HG03045 (cell line): Measurements from ENCODE around the gene TANGO6.
"Not testable (repeated sequence)": the region's sequence is repeated elsewhere in the genome, so short reads cannot be mapped to it uniquely, and the experiment has no call there.

Experiments used
- ATAC-seq: cut with Tn5 transposase; IDR thresholded peaks from one replicate; pipeline ENCODE4 v1.9.1; 2021; ENCODE audit warnings: mild to moderate bottlenecking, moderate library complexity; ENCODE audit not compliant: unreplicated experiment

Gene TANGO6

DNA sequence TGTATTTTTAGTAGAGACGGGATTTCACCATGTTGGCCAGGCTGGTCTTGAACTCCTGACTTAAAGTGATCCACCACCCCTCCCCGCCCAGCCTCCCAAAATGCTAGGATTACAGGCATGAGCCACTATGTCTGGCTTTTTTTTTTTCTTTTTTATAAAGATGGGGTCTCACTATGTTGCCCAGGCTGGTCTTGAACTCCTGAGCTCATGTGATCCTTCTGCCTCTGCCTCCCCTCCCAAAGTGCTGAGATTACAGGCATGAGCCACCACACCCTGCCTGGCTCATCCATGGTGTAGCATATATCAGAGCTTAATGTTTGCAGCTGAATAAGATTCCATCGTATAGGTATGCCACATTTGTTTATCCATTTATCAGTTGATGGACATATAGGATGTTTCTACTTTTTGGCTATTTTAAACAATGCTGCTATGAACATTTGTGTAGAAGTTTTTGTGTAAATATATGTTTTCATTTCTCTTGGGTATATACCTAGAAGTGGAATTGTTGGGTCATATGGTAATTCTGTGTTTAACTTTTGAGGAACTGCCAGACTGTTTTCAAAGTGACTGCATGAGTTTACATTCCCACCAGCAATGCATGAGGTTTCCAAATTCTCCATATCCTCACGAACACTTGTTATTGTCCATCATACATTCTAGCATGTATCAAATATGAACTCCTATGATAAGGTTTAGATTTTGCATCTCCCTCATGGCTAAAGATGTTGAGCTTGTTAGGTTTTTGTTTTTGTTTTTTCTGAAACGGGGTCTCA is 206.5 kb downstream of the TANGO6 start:
- ATAC-seq, result no peak

DNA sequence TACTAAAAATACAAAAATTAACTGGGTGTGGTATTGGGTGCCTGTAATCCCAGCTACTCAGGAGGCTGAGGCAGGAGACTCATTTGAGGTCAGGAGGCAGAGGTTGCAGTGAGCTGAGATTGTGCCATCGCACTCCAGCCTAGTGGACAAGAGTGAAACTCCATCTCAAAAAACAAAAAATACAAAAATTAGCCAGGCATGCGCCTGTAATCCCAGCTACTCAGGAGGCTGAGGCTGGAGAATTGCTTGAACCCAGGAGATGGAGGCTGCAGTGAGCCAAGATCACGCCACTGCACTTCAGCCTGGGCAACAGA is 208.1 kb downstream of the TANGO6 start:
- ATAC-seq, result not testable (repeated sequence)

DNA sequence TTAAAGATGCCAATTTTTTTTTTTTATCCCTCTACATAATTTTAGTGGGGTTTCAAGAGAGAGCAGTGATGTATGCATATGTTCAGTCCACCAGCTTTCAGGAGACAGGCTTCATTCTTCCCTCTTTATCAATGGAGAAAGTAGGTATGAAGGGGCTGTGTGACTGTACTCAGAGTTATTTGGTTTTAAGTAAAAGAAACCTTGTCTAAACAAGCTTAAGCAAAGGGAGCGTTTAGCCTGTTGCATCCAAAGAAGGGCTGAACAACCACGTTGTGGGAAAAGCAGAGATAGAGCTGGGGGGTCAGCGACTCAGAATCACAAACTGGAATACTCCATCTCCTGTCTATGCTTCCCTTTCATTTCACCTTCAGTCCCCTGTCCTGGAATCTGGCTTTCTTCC is 211.7 kb downstream of the TANGO6 start:
- no peak for ATAC-seq

DNA sequence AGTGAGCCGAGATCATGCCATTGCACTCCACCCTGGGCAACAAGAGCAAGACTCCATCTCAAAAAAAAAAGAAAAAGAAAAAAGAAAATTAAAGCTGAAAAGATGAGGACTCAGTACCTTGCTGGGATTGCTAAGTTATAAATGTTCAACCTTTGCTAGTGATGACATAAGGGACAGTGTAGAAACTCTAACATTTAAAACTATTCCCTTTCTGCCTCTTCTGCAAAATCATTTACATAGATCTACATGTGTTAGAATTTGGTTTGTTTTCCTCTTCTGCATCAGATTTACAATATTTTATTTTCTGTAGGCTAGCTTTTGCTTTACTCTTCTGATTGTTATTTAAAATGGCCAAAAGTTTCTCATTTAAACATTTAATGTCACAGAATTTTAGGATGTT is 212.6 kb downstream of the TANGO6 start:
- no peak for ATAC-seq

DNA sequence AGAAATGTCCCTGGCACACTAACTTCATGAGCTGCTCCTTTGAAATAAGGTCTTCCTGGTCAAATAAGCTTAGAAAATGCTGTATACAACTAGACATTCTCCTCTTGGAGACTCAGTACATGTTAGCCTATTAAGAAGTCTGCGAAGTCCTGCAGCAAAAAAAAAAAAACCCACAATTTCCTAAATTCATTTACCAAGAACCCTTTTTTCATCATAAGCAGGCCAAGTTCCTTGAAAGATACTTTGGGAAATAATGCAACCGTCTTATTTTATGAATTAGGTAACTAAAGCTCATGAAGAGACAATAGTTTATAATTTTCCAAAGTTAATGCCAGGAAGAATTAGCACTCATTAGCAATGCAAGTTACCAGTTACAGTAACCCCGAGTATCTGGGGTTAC is 213.1 kb downstream of the TANGO6 start:
- ATAC-seq, result no peak

DNA sequence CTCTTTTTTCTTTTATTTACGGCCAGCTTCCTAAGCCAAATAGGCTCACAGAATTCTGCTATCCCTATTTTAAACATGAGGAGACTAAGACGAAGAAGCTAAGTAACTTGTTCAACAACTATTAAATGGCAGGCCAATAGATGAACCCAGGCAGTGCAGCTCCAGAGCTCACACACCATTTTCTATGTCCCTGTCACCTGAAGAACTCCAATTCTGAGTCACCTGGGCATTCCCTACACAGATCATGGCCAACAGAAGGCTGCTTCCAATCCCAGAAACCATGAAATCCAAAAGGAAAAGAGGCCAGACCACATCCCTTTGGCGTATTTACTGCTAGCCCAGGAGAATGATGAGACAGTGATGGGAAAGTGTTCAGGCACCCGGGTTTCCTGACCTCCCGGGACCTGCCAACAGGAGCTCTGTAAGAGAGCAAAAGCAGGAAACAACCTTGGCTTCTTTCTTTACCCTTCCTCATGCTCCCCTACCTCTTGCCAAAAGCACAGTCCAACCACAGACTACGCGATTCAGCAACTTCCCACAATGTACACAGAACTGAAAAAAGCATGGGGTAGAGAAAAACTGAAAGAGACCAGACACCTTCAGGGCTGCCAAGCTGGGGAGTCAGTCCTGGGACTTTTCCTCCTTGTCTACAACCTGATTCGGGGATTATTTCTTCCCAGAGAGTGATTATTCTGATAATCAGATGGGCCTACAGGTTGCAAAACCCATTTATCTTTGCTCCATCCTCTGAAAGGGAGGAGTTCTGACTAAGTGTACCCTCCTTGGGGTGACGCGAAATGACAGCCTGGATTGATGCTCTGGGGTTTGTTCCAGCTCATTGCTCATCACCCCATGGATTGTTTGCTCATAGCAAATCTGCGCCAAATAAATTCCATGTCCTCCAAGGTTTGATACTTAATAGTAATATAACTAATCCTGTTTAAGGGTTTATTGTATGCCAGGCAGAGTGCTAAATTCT is 214.4 kb downstream of the TANGO6 start:
- ATAC-seq, result no peak

DNA sequence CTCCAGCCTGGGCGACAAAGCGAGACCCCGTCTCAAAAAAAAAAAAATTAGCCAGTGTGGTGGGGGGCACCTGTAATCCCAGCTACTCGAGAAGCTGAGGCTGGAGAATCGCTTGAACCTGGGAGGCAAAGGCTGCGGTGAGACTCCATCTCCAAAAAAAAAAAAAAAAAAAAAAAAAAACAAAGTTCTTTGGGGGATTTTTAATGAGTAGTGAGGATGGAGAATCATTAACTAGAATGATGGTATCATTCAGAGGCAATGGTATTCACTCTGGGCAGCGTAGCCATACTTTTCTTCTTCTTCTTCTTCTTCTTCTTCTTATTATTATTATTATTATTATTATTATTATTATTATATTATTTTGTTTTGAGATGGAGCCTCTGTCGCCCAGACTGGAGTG is 220.2 kb downstream of the TANGO6 start:
- ATAC-seq, result not testable (repeated sequence)

DNA sequence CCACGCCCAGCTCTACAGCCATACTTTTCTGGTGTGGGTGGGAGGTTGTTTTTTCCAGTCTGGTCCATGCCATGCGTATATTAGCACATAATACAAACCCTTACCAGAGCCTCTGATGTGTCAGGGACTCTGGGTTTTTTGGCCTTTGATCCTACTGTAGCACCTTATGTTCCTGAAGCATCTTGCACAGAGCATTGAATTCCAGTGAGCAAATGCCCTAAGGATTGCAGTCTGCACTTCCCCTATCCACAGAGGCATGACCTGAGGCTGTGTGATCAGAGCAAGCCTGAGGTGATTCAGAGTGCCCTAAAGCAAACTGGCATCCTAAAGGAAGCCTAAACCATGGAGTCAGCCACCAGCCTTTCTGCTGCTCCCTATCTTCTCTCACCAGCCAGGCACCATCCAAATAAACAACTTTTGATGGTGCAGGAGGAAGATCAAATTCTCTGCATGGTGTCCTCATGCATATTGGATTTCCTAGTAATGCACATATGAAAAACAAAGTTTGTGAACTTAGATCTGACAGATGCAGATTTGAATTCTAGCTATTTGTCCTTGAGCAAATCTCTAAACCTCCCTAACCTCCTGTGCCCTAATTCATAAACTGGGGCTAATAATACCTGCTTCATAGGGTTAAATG is 220.9 kb downstream of the TANGO6 start:
- ATAC-seq, result no peak

DNA sequence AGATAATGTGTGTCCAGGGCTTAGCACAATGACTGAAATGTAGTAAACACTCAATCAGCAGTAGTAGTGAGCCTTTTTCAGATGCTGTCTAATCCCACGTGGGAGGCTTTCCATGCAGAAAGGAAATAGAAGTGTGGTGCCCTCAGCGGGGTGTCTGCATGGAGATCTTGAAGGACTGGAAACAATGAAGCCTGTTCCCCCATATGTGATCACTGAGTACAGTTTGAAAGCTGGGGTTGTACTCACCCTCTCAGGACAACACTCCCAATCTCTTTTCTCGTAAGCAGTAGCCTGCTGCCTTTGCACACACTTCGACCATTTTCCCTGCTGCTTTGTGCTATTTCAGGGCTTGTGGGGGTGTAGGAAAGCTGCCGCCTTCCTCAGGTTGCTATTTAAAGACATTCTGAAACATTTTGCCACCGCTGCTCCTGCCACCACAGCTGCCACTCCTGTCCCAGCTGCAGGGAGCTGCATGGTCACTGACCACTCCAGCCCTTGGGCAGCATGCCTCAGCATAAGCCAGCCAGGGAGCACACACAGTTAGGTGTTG is 221.5 kb downstream of the TANGO6 start:
- no peak for ATAC-seq

DNA sequence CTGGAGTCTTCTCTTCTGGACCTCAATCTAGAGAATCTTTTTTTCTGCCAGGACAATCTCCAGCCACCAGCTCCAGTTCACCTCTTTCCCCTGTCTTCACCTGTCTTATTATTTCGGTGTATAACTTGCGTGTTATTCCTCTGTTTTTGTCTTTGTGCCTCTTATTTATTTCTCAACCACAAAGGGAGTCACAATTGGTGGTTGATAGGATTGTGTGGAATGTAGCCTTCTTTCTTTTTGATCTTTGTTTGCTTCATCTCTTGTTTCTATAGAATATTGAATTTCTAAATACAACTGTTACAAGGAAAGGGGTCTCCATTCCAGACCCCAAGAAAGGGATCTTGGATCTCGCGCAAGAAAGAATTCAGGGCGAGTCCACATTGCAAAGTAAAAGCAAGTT is 226.2 kb downstream of the TANGO6 start:
- no peak for ATAC-seq

DNA sequence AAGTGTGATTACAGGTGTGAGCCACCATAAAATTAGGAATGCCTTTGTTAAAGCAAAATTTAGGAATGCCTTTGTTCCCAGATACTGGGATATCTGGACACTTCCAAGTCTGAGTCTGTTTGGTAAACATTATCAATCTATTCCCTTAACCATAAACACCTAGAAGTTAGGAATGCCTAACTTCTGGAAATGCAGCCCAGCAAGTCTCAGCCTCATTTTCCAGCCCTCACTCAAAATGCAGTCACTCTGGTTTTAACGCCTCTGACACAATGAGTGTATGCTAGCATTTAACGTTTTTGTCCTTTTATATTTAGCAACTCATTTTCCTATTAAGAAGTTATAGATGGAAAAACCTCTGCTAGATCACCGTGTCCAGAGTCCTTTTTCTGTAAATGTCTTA is 227.7 kb downstream of the TANGO6 start:
- no peak for ATAC-seq

DNA sequence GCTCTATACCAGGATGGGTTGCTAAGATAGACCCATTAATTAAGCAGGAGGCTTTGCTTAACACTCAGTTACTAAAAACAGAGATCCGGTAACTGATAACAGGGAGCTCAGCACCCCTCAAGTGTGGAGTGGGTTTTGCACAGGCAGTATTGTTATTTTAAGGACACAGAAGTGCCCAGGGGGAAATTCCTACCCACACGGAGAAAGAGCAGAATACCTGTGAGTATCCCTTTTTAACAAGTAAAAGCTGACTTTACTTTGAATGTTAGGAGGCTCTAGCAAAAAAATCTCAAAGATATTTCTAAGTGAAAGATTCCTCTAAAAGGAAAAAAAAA is 229.3 kb downstream of the TANGO6 start:
- no peak for ATAC-seq

DNA sequence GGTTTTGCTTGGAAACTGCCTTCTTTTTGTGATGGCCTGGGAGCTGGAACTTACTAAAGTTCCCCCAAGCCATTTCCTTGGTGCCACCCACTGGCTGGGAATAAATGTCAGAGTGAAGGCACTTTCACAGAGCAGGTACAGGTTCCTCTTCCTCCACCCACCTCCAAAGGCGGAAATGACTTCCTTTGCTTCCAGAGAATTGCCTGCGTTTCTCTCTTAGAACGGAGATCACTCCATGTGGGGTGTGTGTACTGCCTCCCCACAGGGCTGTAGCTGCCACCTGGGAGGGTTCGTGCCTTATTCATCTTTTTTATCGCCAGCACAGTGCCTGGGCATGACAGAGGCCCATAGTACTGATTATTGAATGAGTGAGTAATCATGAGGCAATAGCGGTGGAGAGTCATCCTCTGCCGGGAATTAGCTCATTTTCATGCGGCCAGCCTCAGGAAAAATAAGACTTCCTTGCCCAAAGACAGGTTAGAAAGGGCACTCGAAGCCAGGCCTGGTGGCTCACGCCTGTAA is 229.9 kb downstream of the TANGO6 start:
- no peak for ATAC-seq

DNA sequence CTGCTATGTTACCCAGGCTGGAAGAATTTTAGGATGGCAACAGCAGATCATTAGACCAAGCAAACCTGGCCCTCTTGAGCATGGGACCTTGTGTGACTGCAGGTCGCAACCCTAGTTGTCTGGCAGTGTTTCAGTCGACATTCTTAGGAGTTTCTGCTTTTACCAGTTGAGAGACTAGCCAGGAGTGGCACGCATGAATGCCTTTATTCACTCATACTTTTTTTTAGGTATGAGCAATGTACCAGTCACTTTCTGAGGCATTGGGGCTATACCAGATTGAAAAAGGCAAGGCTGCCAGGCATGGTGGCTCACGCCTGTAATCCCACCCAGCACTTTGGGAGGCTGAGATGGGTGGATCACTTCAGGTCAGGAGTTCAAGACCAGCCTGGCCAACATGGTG is 233.9 kb downstream of the TANGO6 start:
- no peak for ATAC-seq

DNA sequence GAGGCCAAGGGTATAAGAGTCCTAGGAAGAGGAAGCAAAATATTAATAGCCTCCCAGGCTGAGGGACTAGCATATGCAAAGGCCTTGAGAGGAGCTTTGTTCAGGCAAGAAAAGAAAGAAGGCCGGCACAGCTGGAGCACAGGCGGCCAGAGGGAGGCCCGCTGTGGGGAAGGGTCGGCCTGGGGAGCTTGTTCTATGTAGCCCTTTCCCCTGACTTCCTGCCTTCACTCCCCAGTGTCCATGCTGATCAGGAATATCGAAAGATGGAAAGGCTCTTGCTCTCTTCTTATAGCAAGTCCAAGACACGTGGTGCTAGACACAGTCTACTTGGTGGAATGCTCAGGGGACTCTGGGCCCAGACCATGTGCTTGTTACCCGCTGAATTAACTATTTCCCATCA is 234.7 kb downstream of the TANGO6 start:
- ATAC-seq, result no peak

DNA sequence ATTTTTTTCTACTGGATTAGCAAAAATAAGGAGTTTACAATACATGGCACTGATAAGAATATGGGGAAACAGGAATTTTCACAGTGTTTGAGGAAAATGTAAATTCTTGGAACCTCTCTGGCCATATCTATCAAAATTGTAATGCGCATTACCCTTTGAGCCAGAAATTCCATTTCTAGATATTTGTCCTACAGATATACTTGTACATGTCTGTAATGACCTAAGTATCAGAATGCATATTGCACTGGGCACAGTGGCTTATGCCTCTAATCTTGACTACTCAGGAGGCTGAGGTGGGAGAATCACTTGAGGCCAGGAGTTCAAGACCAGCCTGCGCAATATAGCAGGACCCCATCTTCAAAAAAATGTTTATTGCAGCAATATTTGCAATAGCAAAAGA is 236.4 kb downstream of the TANGO6 start:
- no peak for ATAC-seq

DNA sequence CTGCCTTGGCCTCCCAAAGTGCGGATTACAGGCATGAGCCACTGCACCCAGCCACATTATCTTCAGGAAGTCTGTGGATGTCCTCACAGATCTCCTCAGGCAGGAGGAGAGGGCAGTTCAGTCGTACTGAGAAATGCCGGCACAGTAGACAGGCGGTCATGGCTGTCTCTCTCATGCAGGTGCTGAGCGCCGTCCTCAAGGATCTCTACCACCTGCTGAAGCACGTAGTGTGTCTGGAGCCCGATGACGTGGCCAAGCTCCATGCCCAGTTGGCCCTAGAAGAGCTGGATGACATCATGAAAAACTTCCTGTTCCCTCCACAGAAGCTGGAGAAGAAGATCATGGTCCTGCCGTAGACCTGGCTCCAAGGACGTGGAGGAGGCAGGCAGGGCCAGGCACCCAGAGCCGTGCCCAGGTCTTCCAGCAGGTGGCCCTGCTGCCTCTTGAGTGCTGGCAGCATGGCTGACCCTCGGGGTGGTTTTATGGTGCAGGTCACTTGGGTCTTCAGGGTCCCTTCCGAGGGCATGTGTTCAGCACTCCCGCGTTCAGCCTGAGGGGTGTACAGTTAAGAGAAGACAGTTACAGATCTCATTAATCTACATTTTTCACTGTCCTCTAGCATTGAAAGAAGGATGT is 240.1 kb downstream of the TANGO6 start:
- ATAC-seq, result no peak

DNA sequence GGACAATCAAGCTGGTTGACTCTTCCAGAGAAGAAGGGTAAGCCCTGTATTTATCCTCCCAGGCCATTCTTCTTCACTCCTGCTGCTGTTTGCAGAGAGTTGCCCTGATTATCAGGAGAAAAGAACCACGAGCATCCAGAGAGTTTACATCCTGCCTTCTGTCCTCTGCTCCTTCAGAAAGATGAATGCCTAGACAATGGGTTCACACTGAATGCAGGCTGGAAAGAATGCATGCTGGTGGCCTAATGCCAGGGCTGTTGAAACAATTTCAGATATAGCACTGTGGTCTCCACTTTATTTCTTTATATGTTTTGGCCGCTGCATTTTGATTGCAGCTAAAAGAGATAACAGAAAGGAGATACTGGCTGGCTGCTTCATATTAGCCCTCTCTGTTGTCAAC is 241.0 kb downstream of the TANGO6 start:
- no peak for ATAC-seq

DNA sequence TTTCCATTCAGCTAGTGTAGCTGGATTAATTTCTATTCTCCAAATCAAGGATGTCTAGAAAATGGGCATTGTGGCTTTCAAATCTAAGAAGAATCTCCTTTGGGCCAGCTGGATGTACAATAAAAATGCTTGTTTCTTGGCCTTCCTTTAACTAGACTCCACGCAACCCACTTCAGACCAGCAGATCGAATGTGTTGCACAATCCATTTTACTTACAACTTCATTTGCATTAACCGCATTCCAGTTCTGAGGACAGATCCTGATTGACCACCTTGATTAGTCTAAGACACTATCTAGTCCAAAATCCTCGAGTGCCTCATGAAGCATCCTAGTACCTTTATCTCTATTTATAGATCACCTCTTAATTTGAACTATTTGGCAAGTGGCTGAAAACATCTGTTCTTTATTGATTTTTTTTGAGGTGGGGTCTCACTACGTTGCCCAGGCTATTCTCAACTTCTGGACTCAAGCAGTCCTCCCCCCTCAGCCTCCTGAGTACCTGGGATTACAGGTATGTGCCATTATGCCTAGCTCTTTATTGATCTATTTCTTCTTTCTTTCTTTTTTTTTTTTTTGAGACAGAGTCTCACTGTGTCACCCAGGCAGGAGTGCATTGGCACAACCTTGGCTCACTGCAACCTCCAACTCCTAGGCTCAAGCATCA is 241.8 kb downstream of the TANGO6 start:
- ATAC-seq, result no peak

DNA sequence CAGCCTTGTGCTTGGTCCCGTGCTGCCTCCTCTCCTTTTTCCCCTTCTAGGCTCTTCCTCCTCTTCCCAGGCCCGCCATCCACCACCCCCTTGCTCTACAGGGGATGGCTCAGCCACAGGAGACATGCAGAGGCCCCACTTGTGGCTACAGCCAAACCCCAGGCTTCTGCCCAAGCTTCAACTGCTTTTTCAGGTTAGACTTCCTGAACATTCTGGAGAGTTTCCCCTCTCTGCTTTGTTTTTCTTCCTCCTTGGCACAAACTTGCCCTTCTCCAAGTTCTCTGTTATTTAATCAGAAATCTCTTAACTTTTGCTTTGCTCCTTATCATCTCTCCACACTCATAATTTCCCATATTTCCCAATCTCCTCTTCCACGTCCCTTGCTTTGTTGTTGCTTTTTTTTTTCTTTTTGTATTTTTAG is 243.8 kb downstream of the TANGO6 start:
- ATAC-seq, result no peak
